Lower leg skin (tissue), 4 donors: ENCODE results near the gene PKD1L1. TPM values are rescaled to one million over a fixed set of nuclear protein-coding genes. Genes with fewer than 3 reads are reported as not detected.

Experiments
- DNase-seq, 2 donors: peaks; one replicate each; pipeline ENCODE4 v3.0.0-alpha.2; 2019; ENCODE audit warnings: low spot score in 2 of 2
- H3K4me3 ChIP-seq: fragments of 200-600 bp; sonication (generic); 2 replicates; pipeline ENCODE4 v1.5.1; 2017; ENCODE audit warnings: mild to moderate bottlenecking, low read depth; ENCODE audit not compliant: poor library complexity, severe bottlenecking
- POLR2A ChIP-seq, 2 donors: fragments of 450-650 bp; IDR thresholded peaks; one replicate each; pipeline ENCODE4 v1.6.1; 2016 to 2017; ENCODE audit warnings: antibody characterized with exemption in 2 of 2, mild to moderate bottlenecking in 1 of 2, moderate library complexity in 1 of 2
- WGBS, 2 donors: methylation state at CpG; one replicate each; pipeline ENCODE4 v1.1.5; 2018; 5-methylcytosine and 5-hydroxymethylcytosine counted together
- intact Hi-C: fragments of 100-400 bp; cut with DNase I; formaldehyde crosslinking; loops from one replicate; pipeline ENCODE4 v1.15.0; 2023; ENCODE audit warnings: low total_unique reads
- total RNA-seq, 4 donors: library from RNA; depleted of rRNA; stranded (reverse); fragments of >200 nt; gene quantifications; one replicate each; pipeline ENCODE4 v1.1.0, GENCODE V29; 2016
- TF ChIP-seq, protein P1 (sequence below), 3 donors: fragments of 450-650 bp; IDR thresholded peaks; one replicate each; pipeline ENCODE4 v1.5.1; 2016; ENCODE audit warnings: antibody characterized with exemption in 3 of 3, mild to moderate bottlenecking in 3 of 3, moderate library complexity in 2 of 3

PKD1L1 gene
- total RNA-seq, 4 donors from 2014 or later: 0.04 to 0.12 (median 0.07) TPM

- TF ChIP-seq, protein P1, sequence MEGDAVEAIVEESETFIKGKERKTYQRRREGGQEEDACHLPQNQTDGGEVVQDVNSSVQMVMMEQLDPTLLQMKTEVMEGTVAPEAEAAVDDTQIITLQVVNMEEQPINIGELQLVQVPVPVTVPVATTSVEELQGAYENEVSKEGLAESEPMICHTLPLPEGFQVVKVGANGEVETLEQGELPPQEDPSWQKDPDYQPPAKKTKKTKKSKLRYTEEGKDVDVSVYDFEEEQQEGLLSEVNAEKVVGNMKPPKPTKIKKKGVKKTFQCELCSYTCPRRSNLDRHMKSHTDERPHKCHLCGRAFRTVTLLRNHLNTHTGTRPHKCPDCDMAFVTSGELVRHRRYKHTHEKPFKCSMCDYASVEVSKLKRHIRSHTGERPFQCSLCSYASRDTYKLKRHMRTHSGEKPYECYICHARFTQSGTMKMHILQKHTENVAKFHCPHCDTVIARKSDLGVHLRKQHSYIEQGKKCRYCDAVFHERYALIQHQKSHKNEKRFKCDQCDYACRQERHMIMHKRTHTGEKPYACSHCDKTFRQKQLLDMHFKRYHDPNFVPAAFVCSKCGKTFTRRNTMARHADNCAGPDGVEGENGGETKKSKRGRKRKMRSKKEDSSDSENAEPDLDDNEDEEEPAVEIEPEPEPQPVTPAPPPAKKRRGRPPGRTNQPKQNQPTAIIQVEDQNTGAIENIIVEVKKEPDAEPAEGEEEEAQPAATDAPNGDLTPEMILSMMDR (IDR thresholded peaks at IDR 0.05): no peak
- TF ChIP-seq POLR2A (IDR thresholded peaks at IDR 0.05): no peak
- no peak overlapping the region for H3K4me3 ChIP-seq
- 59 to 65% methylated on average over 1 of the region's 1 CpG for WGBS, 2 donors
- intact Hi-C loops: no loop called here
- no peak for DNase-seq
Observed at GRCh38 chr7:47973739-47974138, 25.5 kb upstream of the PKD1L1 start.

DNA sequence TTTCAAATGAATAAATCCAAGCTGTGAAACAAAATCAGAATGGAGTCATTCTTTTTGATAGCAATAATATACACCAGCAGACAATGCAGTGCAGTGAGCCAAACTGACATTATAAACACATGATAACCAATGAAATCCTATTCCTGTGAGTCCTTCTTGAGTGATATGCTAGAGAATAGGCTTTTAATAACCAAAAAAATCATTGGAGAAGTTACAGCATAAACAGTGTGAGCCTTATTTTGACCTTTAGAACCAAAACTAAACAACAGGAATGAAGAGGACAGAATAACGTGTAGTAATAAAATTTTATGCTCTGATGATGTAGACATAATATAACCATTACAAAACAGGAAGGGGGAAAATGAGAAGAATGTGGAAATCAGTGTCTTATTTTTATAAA lies 22.5 kb upstream of the PKD1L1 start:
- TF ChIP-seq POLR2A (IDR thresholded peaks at IDR 0.05): no peak
- TF ChIP-seq, protein P1 (IDR thresholded peaks at IDR 0.05): no peak
- intact Hi-C loops: no loop called here
- H3K4me3 ChIP-seq: no peak overlapping the region
- 39 to 45% methylated on average over 1 of the region's 1 CpG for WGBS, 2 donors
- no peak for DNase-seq

DNA sequence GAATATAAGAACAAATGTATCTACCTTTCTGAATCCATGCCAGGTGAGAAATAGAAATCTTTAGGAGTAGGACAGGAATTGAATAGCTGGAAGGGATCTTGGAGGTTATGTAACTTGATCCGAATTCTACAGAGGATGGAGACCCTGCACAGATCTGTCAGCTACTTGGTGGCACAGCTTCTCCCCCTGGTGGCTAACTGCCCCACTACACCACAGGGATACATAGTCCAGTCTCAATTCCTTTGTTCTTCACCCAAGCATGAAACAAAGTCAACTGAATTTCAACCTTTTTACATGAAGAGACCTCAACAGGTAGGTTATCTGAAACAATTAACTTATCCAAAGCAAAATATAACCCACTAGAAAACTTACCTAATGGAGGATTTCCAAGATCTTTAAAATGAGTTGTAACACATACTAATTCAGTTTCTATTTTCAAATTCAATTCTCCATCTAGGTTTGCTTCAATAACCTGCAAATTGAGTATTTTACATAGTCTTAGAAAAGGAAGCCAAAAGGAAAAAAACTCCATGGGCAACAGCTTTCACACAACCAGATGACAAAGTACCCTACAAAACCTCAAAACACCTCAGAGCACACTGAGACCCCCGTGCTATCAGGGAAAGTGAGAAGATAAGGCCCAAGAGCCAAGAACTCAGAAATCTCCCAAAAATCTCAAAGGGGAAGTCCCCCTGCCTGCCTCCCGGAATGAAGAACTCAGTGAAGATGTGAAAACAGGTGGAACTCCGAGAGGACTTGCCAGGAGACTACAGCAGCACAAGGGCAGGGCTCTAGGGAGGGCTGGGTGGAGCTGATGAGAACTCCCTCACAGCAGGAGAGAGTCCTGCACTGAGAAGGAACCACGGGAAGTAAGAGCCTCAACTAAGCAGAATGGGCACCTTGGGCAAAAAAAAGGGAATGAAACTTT lies 20.8 kb upstream of the PKD1L1 start:
- intact Hi-C loops: no loop called here
- H3K4me3 ChIP-seq: no peak overlapping the region
- WGBS, 2 donors: 55 to 62% methylated on average over 5 of the region's 5 CpGs
- TF ChIP-seq, protein P1 (IDR thresholded peaks at IDR 0.05): no peak
- TF ChIP-seq POLR2A (IDR thresholded peaks at IDR 0.05): no peak
- no peak for DNase-seq

DNA sequence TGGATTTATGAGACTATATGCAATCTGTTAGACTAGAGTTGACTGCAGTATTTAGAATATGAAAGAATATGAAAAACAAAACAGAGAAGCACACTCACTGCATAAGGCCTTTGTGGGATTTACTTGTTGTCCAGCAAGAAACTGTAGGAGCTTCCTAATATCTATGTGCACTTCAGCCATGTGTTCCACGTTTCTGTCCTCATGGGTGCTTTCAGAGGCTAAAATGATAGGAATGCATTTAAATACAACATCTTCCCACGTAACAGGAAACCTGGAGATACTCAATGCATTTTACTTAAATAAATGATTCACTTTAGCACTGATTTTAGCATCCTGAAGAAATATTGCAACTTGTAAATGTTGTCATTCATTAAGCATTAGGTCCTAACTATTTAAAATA lies 19.4 kb upstream of the PKD1L1 start:
- intact Hi-C loops: no loop called here
- WGBS, 2 donors: 89 to 91% methylated on average over 2 of the region's 2 CpGs
- no peak for TF ChIP-seq POLR2A (IDR thresholded peaks at IDR 0.05)
- TF ChIP-seq, protein P1 (IDR thresholded peaks at IDR 0.05): no peak
- DNase-seq: no peak
- H3K4me3 ChIP-seq: no peak overlapping the region

DNA sequence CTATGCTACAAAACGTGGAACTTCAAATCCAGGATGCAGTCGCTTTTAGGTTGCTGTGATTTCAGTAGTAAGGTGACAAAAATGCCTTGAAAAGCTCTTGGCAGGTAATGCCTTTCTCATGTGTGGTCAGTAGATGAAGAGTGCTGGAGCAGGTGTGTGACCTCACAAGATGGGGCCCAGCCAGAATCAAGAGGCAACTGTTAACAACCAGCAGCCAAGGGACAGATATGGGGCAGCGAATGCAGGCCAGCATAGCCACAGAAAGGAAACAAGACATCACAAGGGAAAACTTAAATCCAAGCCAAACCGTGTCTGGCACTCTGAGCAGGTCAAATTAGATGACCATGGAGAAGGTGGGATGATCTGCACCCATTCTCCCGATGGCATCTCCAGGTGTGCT lies 18.9 kb upstream of the PKD1L1 start:
- intact Hi-C loops: no loop called here
- TF ChIP-seq POLR2A (IDR thresholded peaks at IDR 0.05): no peak
- H3K4me3 ChIP-seq: no peak overlapping the region
- DNase-seq: no peak
- 92 to 95% methylated on average over 5 of the region's 5 CpGs for WGBS, 2 donors

GRCh38 chr7:47965456-47965855 lies 17.2 kb upstream of the PKD1L1 start:
- WGBS, 2 donors: 82 to 86% methylated on average over 5 of the region's 5 CpGs
- H3K4me3 ChIP-seq: no peak overlapping the region
- DNase-seq: no peak
- TF ChIP-seq, protein P1 (IDR thresholded peaks at IDR 0.05): no peak
- no peak for TF ChIP-seq POLR2A (IDR thresholded peaks at IDR 0.05)
- intact Hi-C loops: no loop called here
